HPDE6-E6E7 (cell line): Measurements from ENCODE around the gene AXDND1.
"Not testable (repeated sequence)": the region's sequence is repeated elsewhere in the genome, so short reads cannot be mapped to it uniquely, and the experiment has no call there.

ENCODE experiments used
- DNase-seq: peaks from one replicate; pipeline ENCODE4 v3.0.0; 2011; ENCODE audit warnings: missing footprints; ENCODE audit errors: extremely low spot score

AXDND1 gene

DNA sequence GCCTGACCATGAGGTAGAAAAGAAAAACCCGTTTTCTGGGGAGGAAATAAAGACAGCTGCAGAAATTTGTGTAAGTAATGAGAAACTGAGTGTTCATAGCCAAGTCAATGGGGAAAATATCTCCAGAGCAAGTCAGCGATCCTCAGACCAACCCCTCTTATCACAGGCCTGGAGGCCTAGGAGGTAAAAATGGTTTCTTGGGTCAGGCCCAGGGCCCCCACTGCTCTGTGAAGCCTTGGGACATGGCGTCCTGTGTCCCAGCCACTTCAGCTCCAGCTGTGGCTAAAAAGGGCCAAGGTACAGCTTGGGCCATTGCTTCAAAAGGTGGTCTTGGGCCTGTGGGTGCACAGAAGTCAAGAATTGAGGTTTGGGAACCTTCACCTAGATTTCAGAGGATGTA lies 108.9 kb downstream of the AXDND1 start:
- no peak for DNase-seq

DNA sequence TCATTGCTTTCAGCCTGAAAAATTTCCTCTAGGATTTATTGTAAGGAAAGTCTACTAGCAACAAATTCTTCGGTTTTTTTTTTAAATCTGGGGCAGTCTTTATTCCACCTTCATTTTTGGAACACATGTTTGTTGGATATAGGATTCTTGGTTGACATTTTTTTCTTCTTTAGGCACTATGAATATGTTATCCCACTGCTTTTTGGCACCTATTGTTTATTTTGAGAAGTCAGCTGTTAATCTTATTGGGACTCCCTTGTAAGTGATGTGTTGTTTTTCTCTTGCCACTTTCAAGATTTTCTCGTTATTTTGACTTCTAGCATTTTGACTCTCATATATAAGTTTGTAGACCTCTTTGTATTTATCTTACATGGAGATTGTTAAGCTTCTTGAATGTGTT lies 110.7 kb downstream of the AXDND1 start:
- no peak for DNase-seq

DNA sequence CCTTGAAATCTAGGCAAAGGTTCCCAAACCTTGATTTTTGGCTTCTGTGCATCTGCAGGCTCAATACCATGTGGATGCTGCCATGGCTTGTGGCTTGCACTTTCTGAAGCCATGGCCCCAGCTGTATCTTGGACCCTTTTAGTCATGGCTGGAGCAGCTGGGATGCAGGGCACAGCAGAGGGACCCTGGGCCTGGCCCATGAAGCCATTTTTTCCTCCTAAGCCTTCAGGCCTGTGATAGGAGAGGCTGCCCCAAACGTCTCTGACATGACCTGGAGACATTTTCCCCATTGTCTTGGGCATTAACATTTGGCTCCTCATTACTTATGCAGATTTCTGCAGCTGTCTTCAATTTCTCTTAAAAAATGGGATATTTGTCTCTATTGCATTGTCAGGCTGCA lies 112.6 kb downstream of the AXDND1 start:
- no peak for DNase-seq

DNA sequence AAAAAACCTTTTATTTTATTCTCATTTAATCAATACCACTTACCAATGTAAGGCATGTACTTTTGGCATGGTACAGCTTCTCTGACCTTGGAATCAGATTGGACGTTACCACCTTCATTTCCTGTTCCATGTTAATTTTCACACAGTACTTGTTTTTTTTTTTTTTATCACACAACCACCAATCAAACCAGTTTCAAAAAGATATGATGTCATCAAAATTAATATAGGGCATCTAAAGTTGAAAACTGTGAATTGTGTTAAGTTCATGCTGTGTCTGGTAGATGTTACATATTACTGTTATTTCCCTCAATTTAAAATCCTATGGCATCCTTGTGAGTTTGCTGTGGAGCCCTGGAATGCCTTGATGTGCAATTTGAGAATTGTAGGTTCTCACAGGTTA lies 124.8 kb downstream of the AXDND1 start:
- DNase-seq = no peak

DNA sequence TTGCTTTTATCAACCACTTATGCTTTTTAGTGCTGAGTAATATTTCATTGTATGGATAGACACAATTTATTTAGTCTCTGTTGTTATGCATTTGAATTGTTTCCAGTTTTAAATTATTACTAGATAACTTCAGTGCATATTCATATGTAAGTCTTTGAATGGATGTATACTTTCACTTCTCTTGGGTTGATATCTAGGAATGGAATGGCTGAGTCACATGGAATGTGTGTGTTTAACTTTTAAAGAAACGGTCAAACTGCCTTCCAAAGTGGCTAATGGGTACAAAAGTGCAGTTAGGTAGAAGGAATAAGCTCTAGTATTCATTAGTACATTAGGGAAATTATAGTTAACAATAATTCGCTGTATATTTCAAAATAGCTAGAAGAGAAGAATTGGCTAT lies 127.6 kb downstream of the AXDND1 start:
- DNase-seq = no peak

DNA sequence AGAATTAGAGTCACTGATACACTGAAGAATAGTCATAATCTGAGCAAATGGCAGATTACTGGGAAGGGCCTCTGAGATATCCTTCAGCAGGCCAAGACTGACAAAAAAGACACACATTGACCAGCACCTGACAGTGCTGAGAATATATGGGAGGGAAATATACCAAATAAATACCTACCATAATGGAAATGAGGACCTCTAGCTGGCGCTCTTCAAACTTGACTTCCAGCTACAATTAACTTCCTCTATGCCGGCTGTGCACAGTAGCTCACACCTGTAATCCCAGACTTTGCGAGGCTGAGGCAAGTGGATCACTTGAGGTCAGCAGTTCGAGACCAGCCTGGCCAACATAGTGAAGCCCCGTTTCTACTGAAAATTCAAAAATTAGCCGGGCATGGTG lies 140.4 kb downstream of the AXDND1 start:
- no peak for DNase-seq

DNA sequence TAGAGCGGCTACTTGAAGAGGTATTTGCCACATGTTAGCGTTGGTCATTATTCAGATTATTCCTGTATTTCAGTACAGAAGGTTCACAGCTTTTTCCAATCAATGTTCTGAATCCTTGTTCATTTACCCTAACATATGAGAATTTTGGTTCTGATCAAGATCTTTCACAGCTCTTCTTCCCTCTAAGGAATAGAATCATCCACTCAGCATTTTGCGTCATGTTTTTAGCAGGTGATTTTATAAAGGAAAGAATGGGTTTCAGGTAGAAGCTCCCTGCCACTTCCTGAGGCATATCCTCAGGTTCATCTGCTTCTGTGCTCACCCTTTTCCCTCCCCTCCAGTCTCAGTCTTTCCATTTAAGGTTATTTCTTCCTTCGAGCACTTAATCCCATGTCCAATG lies 143.6 kb downstream of the AXDND1 start:
- no peak for DNase-seq

DNA sequence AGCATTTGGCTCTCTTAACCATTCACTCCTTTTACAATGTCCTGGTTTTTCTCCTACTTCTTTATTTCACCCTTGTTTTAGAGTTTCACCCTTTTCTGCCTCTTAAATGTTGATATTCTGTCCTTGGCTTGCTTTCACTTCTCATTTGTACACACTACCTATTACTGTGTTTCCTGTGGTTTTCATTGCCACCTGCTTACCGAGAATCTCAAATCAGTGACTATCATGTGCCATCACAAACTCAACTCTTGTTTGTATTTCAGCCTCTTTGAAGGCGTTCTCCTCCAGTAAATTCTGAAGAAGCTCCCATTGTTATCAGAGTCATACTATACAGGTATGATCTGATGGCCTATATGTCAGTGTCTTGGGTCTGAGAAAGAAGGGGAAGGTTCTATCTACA lies 144.3 kb downstream of the AXDND1 start:
- no peak for DNase-seq

DNA sequence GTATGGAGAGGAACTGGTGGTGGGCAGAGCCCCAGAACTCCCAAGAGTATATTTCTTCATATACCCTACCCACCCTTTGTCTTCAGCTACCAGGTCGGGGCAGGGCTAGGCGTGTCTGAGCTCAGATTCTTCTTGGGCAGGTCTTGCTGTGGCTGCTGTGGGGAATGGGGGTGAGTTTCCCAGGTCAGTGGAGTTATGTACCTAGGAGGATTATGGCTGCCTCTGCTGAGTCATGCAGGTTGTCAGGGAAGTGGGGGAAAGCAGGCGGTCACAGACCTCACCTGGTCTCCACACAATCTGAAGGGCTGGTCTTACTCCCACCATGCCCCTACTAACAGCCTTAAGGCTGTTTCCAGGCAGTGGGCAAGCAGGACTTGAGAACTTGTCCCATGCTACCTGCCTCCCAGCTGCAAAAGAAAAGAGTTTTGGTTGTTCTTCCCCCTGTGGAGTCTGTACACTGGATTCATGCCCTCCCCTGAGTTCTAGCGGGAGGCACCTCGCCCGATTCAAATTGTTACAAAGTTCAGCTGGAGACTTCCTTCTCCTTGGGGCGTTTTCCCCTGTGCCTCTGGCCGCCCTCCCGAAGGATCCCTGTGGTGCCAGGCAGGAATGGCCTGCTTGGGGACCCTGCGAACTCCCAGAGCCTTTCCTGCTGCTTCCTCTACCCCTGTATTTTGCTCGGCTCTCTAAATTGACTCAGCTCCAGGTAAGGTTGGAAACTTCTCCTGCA lies 151.4 kb downstream of the AXDND1 start:
- no peak for DNase-seq

DNA sequence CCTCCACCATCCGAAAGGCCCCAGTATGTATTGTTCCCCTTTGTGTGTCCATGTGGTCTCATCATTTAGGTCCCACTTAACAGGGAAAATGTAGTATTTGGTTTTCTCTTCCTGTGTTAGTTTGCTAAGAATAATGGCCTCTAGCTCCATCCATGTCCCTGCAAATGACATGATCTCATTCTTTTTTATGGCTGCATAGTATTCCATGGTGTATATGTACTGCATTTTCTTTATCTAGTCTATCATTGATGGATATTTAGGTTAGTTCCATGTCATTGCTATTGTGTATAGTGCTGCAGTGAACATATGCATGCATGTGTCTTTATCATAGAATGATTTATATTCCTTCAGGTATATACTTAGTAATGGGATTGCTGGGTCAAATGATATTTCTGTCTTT lies 152.8 kb downstream of the AXDND1 start:
- not testable (repeated sequence) for DNase-seq

DNA sequence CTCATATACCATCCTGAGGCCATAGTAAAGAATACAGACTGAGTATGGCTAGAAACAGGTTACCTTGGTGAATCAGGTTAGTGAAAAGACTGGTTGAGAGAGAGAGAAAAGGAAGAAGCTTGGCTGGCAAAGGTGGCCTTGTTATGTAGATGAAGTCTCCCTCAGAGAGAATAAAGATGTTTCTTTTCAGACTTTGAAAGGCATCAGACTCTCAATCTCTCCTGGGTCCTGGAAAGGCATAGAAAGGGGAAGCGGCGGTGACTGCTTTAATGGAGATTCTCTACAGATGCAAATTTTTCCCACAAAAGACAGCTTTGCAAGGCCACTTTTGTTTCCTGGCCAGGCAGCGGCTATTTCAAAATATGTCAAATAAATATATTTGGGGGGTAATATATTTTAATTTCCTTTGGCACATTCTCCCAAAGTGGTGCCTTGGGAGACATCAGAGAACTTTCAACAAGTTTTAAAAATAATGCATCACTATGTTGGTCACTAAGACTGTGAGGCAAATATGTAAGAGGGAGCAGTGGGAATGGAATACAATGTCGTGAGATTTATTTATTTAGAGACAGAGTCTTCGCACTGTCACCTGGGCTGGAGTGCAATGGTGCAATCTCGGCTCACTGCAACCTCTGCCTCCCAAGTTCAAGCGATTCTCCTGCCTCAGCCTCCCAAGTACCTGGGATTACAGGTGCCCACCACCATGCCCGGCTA lies 163.9 kb downstream of the AXDND1 start:
- no peak for DNase-seq

DNA sequence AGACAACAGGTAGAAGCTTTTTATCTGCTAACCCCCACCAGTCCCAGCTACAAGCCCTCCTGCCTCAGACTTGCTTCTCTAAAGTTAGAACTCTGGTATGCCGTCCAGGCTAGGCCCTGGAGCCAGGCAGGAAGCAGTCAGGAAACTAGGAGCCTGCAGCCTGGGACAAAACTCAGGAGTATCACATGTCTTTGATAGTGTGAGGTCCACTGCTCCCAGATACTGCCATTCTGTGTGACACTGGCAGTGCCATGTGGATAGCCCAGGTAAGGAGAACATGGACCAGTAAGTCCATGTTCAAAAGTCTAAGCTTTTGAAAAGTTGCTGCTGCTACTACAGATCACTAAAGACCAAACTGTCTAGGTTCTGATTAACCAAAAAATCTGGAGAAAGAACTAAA lies 164.6 kb downstream of the AXDND1 start:
- no peak for DNase-seq

DNA sequence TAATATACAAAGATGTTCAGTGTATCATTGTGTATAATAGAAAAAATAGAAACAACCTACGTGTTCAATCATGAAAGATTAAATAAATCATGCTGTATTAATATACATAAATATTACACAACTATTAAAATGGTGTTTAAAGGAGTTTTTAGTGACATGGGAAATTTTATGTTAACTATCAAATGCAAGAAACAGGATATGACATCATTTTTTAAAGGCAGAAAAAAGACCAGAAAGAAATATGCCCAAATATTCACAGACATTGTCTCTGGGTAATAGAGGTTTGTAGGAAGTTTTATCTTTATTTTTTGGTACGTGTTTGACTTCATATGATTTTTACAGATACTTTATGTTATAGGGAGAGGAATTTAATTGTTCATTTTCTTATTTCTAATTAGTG lies 176.0 kb downstream of the AXDND1 start:
- DNase-seq = no peak

DNA sequence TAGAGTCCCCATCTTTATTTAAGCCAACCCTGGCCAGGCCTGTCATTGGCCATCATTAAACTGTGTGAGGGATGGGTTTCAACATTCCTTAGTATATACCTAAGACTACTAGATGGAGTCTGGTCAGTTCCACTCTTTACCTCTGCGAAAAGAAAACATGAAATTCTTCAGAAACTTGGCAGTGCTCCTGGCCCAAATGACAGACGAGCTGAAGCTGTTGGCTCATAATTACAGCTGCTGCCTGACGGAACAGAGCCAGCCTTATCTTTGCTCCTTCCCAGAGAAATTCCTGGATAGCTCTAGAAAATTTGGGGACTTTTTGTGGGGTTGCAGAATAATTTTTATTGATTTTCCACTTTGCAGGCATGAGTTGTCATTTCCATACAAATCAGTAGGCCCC lies 179.6 kb downstream of the AXDND1 start:
- no peak for DNase-seq

DNA sequence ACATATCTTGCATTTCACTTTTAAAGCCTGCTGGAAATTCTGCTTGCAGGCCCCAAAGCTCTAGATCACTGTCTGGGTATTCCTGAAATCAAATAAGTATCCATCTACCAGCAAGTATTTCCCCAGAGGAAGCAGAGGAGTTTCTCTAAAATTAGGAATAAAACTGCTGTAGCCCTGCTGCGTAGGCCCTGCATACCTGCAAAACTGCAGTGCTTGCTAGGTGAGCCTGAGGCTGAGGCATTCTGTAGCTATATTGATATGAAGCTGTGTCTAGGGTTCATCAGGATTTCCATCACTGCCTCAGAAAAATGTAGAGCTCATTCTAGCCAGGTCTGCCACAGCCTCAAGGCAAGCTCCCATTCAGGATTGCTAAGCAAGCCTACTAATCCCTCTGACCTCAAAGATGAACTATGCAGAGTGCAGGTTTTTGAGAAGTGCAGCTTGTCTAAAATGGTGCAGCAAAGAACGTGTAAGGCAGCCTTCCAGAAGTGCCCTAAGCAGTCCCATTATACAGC lies 181.3 kb downstream of the AXDND1 start:
- no peak for DNase-seq

DNA sequence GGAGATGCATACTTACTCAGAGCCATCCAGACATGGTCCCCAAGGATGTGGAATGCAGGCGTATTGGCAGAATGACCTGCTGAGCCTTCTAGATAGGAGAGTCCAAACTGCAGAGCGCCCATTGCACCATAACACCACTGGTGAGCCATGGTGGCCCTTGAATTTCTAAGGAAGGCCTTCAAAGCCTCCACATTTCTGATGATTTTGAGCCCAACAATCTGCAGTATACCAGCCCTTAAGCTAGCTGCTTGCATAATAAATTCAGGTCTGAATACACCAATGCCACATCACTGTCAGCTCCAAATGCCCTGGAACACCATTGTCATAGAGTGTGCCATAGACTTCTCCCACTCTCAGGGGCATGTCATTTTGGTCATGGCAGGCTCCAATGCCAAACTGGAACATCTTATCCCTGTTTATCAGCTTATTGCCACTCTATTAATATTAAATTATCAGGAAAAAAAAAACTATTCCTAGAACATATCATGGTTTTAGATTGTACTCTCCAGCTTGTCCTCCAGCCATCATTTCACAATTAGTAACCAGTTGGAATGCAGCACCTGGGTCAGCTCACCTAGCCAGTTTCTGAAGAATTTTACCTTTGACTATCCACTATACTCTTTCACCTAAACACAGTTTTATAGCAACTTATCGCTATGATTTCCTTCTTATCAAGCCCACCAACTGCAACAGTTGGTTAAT lies 183.0 kb downstream of the AXDND1 start:
- no peak for DNase-seq

DNA sequence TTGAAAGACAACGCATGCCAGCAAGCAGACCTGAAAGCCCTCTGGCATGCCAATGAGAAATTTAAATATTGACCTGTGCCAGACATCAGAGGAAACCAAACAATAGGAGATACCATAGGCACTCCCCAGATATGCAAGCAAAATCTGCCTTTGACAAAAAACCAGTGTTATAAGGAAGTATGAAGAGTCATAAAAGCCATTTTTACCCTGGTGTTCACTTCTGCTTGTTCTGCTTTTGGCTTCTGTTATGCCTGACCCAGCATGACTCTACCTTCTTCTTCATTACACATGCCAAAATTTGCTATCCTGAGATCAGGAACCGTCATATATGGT lies 183.6 kb downstream of the AXDND1 start:
- DNase-seq = no peak

DNA sequence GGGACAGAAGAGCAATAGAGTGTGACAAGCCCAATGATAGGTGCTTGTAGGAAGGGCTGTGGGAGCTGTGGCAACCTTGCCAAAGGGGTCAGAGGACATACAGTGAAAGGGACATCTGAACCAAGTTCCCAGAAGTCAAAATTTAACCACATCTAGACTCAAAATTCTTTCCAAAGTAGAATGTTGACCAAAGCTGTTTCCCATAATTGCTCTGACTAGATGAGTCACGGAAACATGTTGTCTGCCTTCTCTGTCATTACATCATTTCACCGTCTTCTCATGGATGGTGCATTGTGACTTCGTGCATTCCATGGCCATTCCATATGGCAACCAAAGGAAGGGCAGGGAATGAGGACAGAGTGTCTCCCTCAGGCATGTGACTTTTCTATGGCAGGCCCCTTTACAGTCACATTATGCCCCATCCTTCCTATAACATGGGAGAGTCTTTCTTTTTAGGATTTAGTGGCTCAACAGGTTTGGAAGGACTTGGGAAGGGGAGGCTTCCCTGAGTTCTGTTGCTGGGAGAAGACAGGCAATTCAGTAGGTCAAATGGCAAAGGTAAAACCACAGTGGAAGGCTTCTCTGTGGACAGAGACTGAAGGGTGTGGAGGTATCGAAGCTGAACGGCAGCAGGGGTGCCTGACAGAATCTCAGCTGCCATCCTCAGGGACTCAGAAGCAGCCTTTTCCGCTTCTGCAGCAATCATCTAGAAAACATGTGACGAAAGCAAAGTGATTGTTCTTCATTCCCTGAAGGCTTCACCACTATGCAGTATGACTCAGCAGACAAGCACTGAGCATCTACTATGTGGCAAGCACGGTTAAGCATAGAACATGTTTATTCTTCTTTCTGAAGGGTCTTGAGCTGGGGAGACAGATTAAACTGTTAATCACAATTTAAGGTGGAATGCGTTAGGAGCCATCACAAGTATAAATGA lies 185.2 kb downstream of the AXDND1 start:
- no peak for DNase-seq

DNA sequence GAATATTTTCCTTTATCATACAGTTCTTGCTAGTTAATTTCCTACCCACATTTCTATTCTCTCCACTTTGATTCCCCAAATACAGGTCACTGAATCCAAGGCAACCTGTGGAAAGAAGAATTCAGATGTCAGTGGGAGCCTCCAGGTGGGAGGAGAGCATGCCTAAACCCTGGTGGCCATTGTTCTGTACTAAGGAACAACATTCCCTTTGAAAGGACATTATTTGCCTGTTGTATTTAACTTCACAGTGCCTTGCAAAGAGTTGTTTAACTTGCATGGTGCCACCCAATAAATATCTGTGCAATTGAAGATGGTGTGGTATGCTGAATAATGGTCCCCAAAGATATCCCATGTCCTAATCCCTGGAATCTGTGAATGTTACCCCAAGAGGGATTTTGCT lies 188.7 kb downstream of the AXDND1 start:
- no peak for DNase-seq

DNA sequence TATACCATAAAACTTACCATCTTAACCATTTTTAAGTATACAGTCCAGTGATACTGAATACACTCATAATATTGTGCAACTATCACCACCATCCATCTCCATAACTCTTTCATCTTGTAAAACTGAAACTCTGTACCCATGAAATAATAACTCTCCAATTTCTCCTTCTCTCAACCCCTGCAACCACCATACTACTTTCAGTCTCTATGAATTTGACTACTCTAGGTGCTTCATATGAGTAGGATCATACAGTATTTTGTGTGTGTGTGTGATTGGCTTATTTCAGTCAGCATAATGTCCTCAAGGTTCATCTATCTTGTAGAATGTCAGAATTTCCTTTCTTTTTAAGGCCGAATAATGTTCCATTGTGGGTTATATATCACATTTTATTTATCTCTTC lies 192.3 kb downstream of the AXDND1 start:
- DNase-seq = no peak

DNA sequence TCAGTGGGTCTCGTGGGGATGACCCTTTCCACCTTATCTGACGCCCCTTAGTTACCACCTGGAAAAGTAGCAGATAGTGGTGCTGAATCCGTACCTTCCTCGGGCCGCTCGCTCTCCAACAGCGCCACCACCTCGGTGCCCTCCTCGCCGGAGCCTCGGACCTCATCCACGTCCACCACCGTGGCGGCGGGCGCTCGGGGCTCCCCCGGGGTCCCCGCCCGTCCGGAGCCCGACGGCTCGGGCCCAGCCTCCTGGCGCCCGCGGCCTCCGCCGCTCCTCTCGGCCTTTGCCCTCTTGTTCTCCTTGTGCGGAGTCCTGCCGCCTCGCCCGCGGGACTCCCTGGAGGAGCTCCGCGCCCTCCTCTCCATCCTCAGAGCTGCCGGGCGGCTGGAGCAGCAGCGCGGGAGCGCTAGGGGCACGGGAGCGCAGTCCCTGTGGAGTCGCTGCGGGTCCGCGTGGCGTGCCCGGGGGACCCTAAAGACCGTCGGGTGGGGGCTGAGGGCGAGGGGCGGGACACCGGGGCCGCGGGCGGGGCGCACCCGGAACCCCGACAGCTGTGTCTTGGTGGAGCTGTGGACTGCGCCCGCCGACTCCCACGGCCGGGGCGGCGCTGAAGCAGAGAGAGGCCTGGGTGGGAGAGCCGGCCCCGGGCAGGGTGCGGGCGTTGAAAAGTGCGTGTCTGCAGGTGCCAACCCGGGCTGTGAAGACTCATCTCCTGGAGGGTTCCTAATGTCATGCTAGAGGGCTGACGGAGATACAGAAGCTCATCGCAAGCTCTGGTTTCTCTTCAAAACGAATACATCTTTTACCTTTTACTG lies 209.9 kb downstream of the AXDND1 start, which contains the start of gene NPHS2:
NPHS2 (minus strand) TSS at position 452 of the 818 bp plus-strand sequence; CDS start at position 368, 84 bp downstream.
- DNase-seq = no peak
